Endothelial cell of umbilical vein (primary cell): ENCODE measurements around the gene PPBP. TPM values are rescaled to one million over a fixed set of nuclear protein-coding genes. Genes with fewer than 3 reads are reported as not detected.

Source experiments
- BruUV-seq: library from RNA; stranded (reverse); fragments of 400-500 nt; replicated peaks from 2 replicates; lab custom pipeline; 2021; lab: Mats Ljungman, UMichigan
- CTCF ChIA-PET: fragments of 300-600, 350-600 bp; sonication (Branson Sonifier 250); formaldehyde crosslinking; loops from one replicate; lab custom pipeline; 2021; ENCODE audit warnings: antibody characterized with exemption, inconsistent platforms; lab: Charles Lee
- POLR2A ChIA-PET: fragments of 300-600, 350-600 bp; sonication (Branson Sonifier 250); formaldehyde crosslinking; loops from one replicate; lab custom pipeline; 2021; ENCODE audit warnings: antibody characterized with exemption, inconsistent platforms; lab: Charles Lee
- DNase-seq: peaks from one replicate; pipeline ENCODE4 v3.0.0-alpha.2; 2011; ENCODE audit warnings: low read depth, low spot score
- FAIRE-seq: peaks from 2 replicates; lab custom pipeline; 2011; peaks lifted over from hg19 to GRCh38; lab: Jason Lieb, UNC
- H2AFZ ChIP-seq: 2 replicates; pipeline ENCODE4 v1.6.0; 2012; ENCODE audit warnings: low read depth, low read length, control low read depth, inconsistent platforms
- H3K27ac ChIP-seq: 2 replicates; pipeline ENCODE4 v1.5.1; 2011; ENCODE audit warnings: low read depth, mild to moderate bottlenecking, control low read depth, low read length, moderate library complexity; ENCODE audit not compliant: insufficient read depth
- H3K27me3 ChIP-seq, 2 experiments: 2 replicates each; pipeline versions ENCODE4 v1.6.0 to v1.6.1; 2011; ENCODE audit warnings: low read length in 2 of 2, mixed read lengths in 1 of 2; ENCODE audit not compliant: control insufficient read depth in 2 of 2, insufficient read depth in 2 of 2
- H3K36me3 ChIP-seq, 2 experiments: 2 replicates in 1 of 2; 3 replicates in 1 of 2; pipeline ENCODE4 v1.5.1; 2011; ENCODE audit warnings: low read length in 2 of 2, mild to moderate bottlenecking in 1 of 2, moderate library complexity in 1 of 2; ENCODE audit not compliant: control insufficient read depth in 2 of 2, insufficient read depth in 2 of 2; ENCODE audit errors: extremely low read depth in 1 of 2
- H3K4me1 ChIP-seq: 3 replicates; pipeline ENCODE4 v1.5.1; 2011; ENCODE audit warnings: mild to moderate bottlenecking, low read length; ENCODE audit not compliant: control insufficient read depth, insufficient read depth; ENCODE audit errors: extremely low read depth
- H3K4me2 ChIP-seq: 2 replicates; pipeline ENCODE4 v1.6.1; 2011; ENCODE audit warnings: low read length, control low read depth, mixed read lengths; ENCODE audit not compliant: insufficient read depth
- H3K4me3 ChIP-seq, 3 experiments: fragments of 200-600 bp in 1 of 3; sonication (generic), shearing (Covaris generic) in 1 of 3; replicated peaks in 1 of 3; 2 replicates each; pipeline ENCODE4 v1.5.1; 2011 to 2016; ENCODE audit warnings: control low read depth in 3 of 3, low read length in 3 of 3, mild to moderate bottlenecking in 2 of 3, inconsistent platforms in 1 of 3, low read depth in 1 of 3, moderate library complexity in 1 of 3; ENCODE audit not compliant: insufficient read depth in 1 of 3
- H3K79me2 ChIP-seq: 2 replicates; pipeline ENCODE4 v1.6.0; 2012; ENCODE audit warnings: low read length, inconsistent platforms; ENCODE audit not compliant: control insufficient read depth, insufficient read depth
- H3K9ac ChIP-seq: replicated peaks from 2 replicates; pipeline ENCODE3; 2011; ENCODE audit warnings: low read length, control low read depth; ENCODE audit not compliant: insufficient read depth; ENCODE audit errors: extremely low read depth
- H3K9me1 ChIP-seq: replicated peaks from 3 replicates; pipeline ENCODE4 v1.6.0; 2011; ENCODE audit warnings: mild to moderate bottlenecking, low read length; ENCODE audit not compliant: control insufficient read depth, insufficient read depth; ENCODE audit errors: extremely low read depth
- H3K9me3 ChIP-seq: replicated peaks from 2 replicates; pipeline ENCODE4 v1.5.1; 2012; ENCODE audit warnings: low read length, inconsistent platforms; ENCODE audit not compliant: control insufficient read depth, insufficient read depth
- H4K20me1 ChIP-seq: replicated peaks from 2 replicates; pipeline ENCODE3; 2011; ENCODE audit warnings: mild to moderate bottlenecking, low read length; ENCODE audit not compliant: control insufficient read depth, insufficient read depth; ENCODE audit errors: extremely low read depth
- CTCF ChIP-seq, 2 donors: IDR thresholded peaks; 1 replicate in 1 of 2; 2 replicates in 1 of 2; pipeline ENCODE4 v1.5.1; 2011; ENCODE audit warnings: low read length in 2 of 2, mild to moderate bottlenecking in 2 of 2, moderate library complexity in 2 of 2, control low read depth in 1 of 2, inconsistent platforms in 1 of 2, low read depth in 1 of 2; ENCODE audit not compliant: insufficient read depth in 1 of 2; ENCODE audit errors: extremely low read depth in 1 of 2
- EZH2 ChIP-seq: IDR thresholded peaks from 2 replicates; pipeline ENCODE4 v1.6.1; 2012; ENCODE audit warnings: borderline replicate concordance, low read depth, mild to moderate bottlenecking, moderate library complexity, low read length, inconsistent platforms; ENCODE audit not compliant: severe bottlenecking
- FOS ChIP-seq: IDR thresholded peaks from 2 replicates; pipeline ENCODE4 v1.6.1; 2011; ENCODE audit warnings: mild to moderate bottlenecking, low read length, moderate library complexity, borderline replicate concordance; ENCODE audit not compliant: insufficient read depth
- GATA2 ChIP-seq: IDR thresholded peaks from 2 replicates; pipeline ENCODE4 v1.7.0; 2011; ENCODE audit warnings: low read depth, mild to moderate bottlenecking, moderate library complexity, mixed read lengths, low read length; ENCODE audit not compliant: insufficient read length, insufficient read depth
- JUN ChIP-seq: IDR thresholded peaks from 2 replicates; pipeline ENCODE4 v1.6.1; 2011; ENCODE audit warnings: borderline replicate concordance, low read depth; ENCODE audit not compliant: insufficient read length, insufficient read depth
- MYC ChIP-seq: IDR thresholded peaks from one replicate; pipeline ENCODE4 v1.6.1; 2011; ENCODE audit warnings: mild to moderate bottlenecking, low read depth, low read length
- POLR2A ChIP-seq: IDR thresholded peaks from 2 replicates; pipeline ENCODE4 v1.6.1; 2012; ENCODE audit warnings: low read depth, mild to moderate bottlenecking, control low read depth, low read length
- POLR2AphosphoS5 ChIP-seq: IDR thresholded peaks from 2 replicates; pipeline ENCODE4 v1.6.1; 2012; ENCODE audit warnings: low read depth, mild to moderate bottlenecking, control low read depth, low read length, moderate library complexity; ENCODE audit not compliant: insufficient read depth
- dilution Hi-C: fragments of 300-500 bp; cut with MboI; formaldehyde crosslinking; loops from one replicate; pipeline ENCODE4 v1.15.0; 2019; ENCODE audit warnings: low sequenced_read_pairs; ENCODE audit not compliant: extremely low pct_ligation_motif_present
- intact Hi-C: fragments of 100-400 bp; cut with micrococcal nuclease; formaldehyde crosslinking; loops from one replicate; pipeline ENCODE4 v1.10.0; 2022
- polyA plus RNA-seq, 4 experiments: library from polyadenylated mRNA; depleted of rRNA in 3 of 4; stranded (reverse) in 3 of 4; unstranded in 1 of 4; fragments of >200 nt; gene quantifications; 2 replicates each; pipeline versions ENCODE4 v1.2.1 to v1.2.3, GENCODE V29; 2011 to 2012; ENCODE audit warnings: missing spikeins in 1 of 4
- total RNA-seq: library from RNA; stranded (reverse); gene quantifications from 2 replicates; pipeline ENCODE4 v1.2.3, GENCODE V29; 2021

The PPBP gene
- total and polyA plus RNA-seq, 2 donors (not counting 3 experiments of a cell fraction or from before 2014, with no cell fraction given) = not detected

GRCh38 chr4:73992050-73992449, 4.1 kb upstream of the PPBP start:
- no peaks in the 10 kb centered on the region for H3K27me3 ChIP-seq
- FAIRE-seq (no peak), DNase-seq (no peak)
- intact Hi-C loops (no loop called here), dilution Hi-C loops (no loop called here)
- H3K4me1 ChIP-seq = no peaks in the 10 kb centered on the region
- H3K9me1 ChIP-seq = no peaks in the 10 kb centered on the region
- H3K36me3 ChIP-seq = no peaks in the 10 kb centered on the region
- TF ChIP-seq GATA2 (no peak), EZH2 (no peak)
- BruUV-seq = no TSS peak
- no peaks in the 10 kb centered on the region for H4K20me1 ChIP-seq
- no peak overlapping the region for H3K4me3 ChIP-seq
- H3K9ac ChIP-seq = no peak overlapping the region
- no peak overlapping the region for H2AFZ ChIP-seq
- H3K79me2 ChIP-seq = no peaks in the 10 kb centered on the region
- ChIA-PET POLR2A (no interaction called here), CTCF (no interaction called here)
- no peak overlapping the region for H3K27ac ChIP-seq
- H3K9me3 ChIP-seq = no peaks in the 10 kb centered on the region
- no peak overlapping the region for H3K4me2 ChIP-seq

- ChIA-PET POLR2A (no interaction called here), CTCF (no interaction called here)
- Histone ChIP-seq H3K27ac (no peak overlapping the region), H4K20me1 (no peaks in the 10 kb centered on the region), H3K27me3 (no peaks in the 10 kb centered on the region), H3K4me2 (no peak overlapping the region), H3K79me2 (no peaks in the 10 kb centered on the region), H3K4me3 (no peak overlapping the region), H3K4me1 (no peaks in the 10 kb centered on the region), H3K9ac (no peak overlapping the region), H3K9me1 (no peaks in the 10 kb centered on the region), H2AFZ (no peak overlapping the region), H3K9me3 (no peaks in the 10 kb centered on the region), H3K36me3 (no peaks in the 10 kb centered on the region)
- DNase-seq (no peak), FAIRE-seq (no peak)
- intact Hi-C loops = no loop called here
- dilution Hi-C loops = no loop called here
- no peak for TF ChIP-seq EZH2
- TF ChIP-seq JUN = no peak
- TF ChIP-seq POLR2A = no peak
- TF ChIP-seq POLR2AphosphoS5 = no peak
- no peak for TF ChIP-seq FOS
- no peak for TF ChIP-seq CTCF (IDR thresholded peaks at IDR 0.05; ENCODE audit: extremely low read depth in 1 of 2, insufficient read depth in 1 of 2, low read depth in 1 of 2, low read length in 2 of 2)
- TF ChIP-seq GATA2 = no peak
- no peak for TF ChIP-seq MYC
- no TSS peak for BruUV-seq
Observed at GRCh38 chr4:73991742-73992000, 3.7 kb upstream of the PPBP start.
